HG03354 (cell line): ENCODE measurements around the gene CFAP68.
"Not testable (repeated sequence)": the region's sequence is repeated elsewhere in the genome, so short reads cannot be mapped to it uniquely, and the experiment has no call there.

Experiments
- ATAC-seq: cut with Tn5 transposase; IDR thresholded peaks from one replicate; pipeline ENCODE4 v1.9.1; 2021; ENCODE audit warnings: mild to moderate bottlenecking; ENCODE audit not compliant: unreplicated experiment, poor library complexity, severe bottlenecking

CFAP68 gene

GRCh38 chr11:111870113-111870512 is 9.2 kb upstream of the CFAP68 start:
- no peak for ATAC-seq

- peak; percentile 13 for ATAC-seq
These were observed 8.8 kb upstream of the CFAP68 start for GRCh38 chr11:111870522-111870885.

- ATAC-seq = peak; percentile 90
These were observed 8.3 kb upstream of the CFAP68 start, which contains the start of gene ALG9 for GRCh38 chr11:111870886-111871692. Gene ALG9, minus strand, starts transcription at chr11:111871581. Its CDS starts 99 bp downstream, at chr11:111871482.

DNA sequence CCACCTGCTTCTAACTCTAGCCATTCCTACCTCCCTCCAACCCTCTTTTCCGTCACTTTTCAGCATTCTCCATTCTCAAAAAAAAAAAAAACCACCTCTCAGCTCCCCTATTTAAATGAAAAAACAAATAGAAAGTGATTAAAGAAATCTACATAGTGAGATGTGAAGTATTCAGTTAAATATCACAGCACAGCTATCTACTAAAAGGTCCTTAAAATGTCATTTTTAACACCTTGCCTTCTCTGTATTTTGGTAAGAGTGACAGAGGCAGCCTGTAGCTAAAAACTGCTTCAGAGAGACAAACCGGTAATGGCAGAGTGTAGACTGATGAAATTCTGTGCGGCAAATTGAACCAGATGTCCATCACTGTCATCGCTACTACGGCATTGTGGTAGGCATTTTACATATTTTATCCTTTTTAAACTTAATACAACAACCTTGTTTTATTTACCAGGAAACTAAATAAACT is 7.6 kb upstream of the CFAP68 start:
- ATAC-seq = no peak

GRCh38 chr11:111878385-111878848 is 924 bp upstream of the CFAP68 start:
- peak; percentile 21 for ATAC-seq

DNA sequence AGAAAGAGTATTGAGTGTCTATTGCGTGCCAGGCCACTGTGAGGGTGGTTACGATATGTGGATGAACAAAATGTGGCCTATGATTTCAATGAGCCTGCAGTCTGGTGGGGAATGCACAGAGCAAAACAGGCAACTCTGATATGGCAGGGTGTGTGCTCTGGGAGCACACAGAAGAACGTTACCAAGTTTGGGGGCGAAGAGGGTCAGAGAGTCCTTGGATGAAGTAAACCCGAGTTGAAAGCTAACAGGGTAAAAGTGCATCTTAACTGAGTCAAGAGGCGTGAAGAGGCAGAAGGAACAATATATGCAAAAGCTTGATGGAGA is 258 bp downstream of the CFAP68 start:
- no peak for ATAC-seq

- no peak for ATAC-seq
These were observed 2.9 kb downstream of the CFAP68 start for GRCh38 chr11:111882202-111882601.

DNA sequence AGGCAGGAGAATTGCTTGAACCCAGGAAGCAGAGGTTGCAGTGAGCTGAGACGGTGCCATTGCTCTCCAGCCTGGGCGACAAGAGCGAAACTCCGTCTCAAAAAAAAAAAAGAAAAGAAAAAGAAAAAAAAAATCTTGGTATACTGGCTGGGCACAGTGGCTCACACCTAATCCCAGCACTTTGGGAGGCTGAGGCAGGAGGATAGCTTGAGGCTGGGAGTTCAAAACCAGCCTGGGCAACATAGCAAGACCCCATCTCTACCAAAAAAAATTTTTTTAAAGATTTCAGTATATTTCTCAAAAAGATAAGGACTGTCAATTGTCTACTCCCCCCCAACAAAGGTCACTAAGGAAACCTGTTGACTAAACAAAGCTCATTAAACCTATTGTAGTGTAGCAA is 5.7 kb downstream of the CFAP68 start:
- not testable (repeated sequence) for ATAC-seq

DNA sequence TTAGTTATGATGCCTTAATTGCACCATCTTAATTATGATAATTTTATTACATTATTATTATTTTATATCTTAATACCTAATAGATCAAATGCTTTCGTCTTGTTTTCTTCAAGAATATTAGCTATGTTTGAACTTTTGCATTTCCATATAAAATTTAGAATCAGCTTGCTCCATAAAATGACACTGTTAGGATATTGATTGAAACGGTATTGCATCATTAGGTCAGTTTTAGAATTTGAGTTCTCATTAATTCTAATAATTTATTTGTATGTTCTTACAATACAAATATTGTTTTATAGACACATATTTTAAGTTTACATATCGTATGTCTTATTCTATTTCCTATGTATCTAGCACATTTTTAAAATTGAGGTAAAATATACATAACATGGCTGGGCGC is 6.7 kb downstream of the CFAP68 start:
- no peak for ATAC-seq

DNA sequence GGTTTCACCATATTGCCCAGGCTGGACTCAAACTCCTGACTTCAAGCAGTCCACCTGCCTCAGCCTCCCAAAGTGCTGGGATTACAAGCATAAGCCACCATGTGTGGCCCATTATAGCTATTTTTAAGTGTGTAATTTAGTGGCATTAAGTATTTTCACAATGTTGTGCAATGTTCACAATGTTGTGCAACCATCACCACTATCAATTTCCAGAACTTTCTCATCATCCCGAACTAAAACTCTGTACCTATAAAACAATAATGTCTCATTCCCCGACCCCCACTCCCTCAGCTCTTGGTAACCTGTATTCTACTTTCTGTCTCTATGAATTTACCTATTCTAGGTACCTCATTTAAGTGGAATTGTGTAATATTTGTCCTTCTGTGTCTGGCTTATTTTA is 7.5 kb downstream of the CFAP68 start:
- ATAC-seq = no peak

DNA sequence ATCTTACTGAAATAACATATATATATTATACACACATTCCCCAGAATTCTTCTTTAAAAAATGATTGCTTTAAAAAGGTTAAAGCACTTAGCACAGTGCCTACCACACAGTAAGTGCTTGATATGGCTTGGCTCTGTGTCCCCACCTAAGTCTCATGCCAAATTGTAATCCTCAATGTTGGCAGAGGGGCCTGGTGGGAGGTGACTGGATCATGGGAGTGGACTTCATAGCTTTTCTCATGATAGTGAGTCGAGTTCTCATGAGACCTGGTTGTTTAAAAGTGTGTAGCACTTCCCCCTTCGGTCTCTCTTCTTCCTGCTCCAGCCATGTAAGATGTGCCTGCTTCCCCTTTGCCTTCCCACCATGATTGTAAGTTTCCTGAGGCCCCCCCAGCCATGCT is 26.1 kb downstream of the CFAP68 start:
- ATAC-seq = no peak

- ATAC-seq = no peak
These were observed 27.3 kb downstream of the CFAP68 start for GRCh38 chr11:111906680-111907079.

GRCh38 chr11:111908639-111909305 is 29.4 kb downstream of the CFAP68 start:
- ATAC-seq = no peak

GRCh38 chr11:111909378-111909777 is 30.0 kb downstream of the CFAP68 start:
- ATAC-seq = no peak

- no peak for ATAC-seq
These were observed 31.6 kb downstream of the CFAP68 start for GRCh38 chr11:111910676-111911562.

DNA sequence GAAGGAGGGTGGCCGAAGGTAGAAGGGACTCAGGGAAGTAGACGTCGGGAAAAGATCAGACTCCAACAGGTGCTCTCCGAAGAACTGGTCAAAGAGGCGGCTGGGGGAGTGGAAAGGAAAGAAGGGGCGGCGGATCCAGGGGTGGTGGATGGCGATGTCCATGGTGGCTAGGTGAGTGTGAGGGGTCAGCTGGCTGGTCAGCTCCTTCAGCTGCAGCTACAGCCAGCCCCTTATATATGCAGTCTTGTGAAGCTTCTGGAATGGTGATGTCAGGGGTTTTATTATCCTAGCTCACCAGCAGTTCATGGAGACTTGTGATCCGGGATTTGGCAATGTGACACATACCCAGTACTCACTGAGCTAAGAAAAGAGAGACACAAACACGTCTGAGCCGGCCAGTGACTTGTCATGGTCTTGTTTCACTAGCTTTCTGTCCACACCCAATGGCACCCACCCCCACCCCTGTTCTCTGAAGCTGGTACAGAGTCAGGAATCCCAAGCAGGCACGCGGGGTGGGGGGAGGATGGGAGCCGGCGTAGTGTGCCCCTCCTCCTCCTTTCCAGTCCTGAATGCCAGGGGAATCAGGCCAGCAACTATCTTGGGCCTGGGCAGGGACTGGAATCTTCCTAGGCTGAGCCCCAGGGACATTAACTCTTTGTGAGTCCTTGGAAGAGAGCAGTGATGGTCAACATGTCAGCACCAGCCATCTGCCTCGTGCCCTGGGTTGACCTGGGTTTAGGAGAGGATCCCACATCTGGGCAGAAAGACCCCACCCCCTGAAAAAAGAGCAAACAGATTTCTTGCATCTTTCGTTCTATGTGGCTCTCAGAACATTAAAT is 32.4 kb downstream of the CFAP68 start, which contains the start of gene CRYAB:
CRYAB (minus strand) TSS at position 208 of the 839 bp plus-strand sequence; CDS start at position 162, 46 bp downstream.
- ATAC-seq = no peak

GRCh38 chr11:111912535-111912934 is 33.2 kb downstream of the CFAP68 start, which contains the start of gene HSPB2:
Gene HSPB2, plus strand, starts transcription at chr11:111912734. Its CDS starts 96 bp downstream, at chr11:111912830.
- ATAC-seq = no peak

GRCh38 chr11:111913031-111913861 is 33.9 kb downstream of the CFAP68 start:
- no peak for ATAC-seq
